Measurements from ENCODE around the gene SNRPD3.
A peak's percentile ranks its signal among the peaks of the same experiment; 100 is the strongest.
"Not testable (repeated sequence)": the region's sequence is repeated elsewhere in the genome, so short reads cannot be mapped to it uniquely, and the experiment has no call there.

SNRPD3 gene

GRCh38 chr22:24555165-24556039 lies at the start of gene SNRPD3:
SNRPD3 (plus strand) TSS chr22:24555999; CDS start chr22:24557675, 1,676 bp downstream.
- DNase-seq, result peak; percentile 99

- DNase-seq, result peak; percentile 47
Observed at GRCh38 chr22:24506802-24507438, 48.9 kb upstream of the SNRPD3 start.

GRCh38 chr22:24507716-24508115 lies 48.1 kb upstream of the SNRPD3 start:
- no peak for DNase-seq

GRCh38 chr22:24510637-24511625 lies 44.9 kb upstream of the SNRPD3 start:
- DNase-seq, result peak; percentile 69

GRCh38 chr22:24512043-24512442 lies 43.8 kb upstream of the SNRPD3 start:
- no peak for DNase-seq

GRCh38 chr22:24513378-24514240 lies 42.2 kb upstream of the SNRPD3 start:
- no peak for DNase-seq

GRCh38 chr22:24514241-24515026 lies 41.4 kb upstream of the SNRPD3 start:
- DNase-seq, result no peak

- no peak for DNase-seq
Observed at GRCh38 chr22:24515027-24515338, 40.8 kb upstream of the SNRPD3 start.

GRCh38 chr22:24516301-24516737 lies 39.5 kb upstream of the SNRPD3 start:
- DNase-seq, result peak; percentile 88

GRCh38 chr22:24517446-24517845 lies 38.4 kb upstream of the SNRPD3 start:
- no peak for DNase-seq

GRCh38 chr22:24518228-24518627 lies 37.6 kb upstream of the SNRPD3 start:
- DNase-seq, result no peak

GRCh38 chr22:24518771-24519485 lies 36.9 kb upstream of the SNRPD3 start:
- DNase-seq, result no peak

GRCh38 chr22:24519496-24519895 lies 36.3 kb upstream of the SNRPD3 start:
- no peak for DNase-seq

- peak; percentile 58 for DNase-seq
Observed at GRCh38 chr22:24521791-24522245, 34.0 kb upstream of the SNRPD3 start.

GRCh38 chr22:24523873-24524272 lies 31.9 kb upstream of the SNRPD3 start:
- peak; percentile 44 for DNase-seq

- peak; percentile 49 for DNase-seq
Observed at GRCh38 chr22:24525416-24526037, 30.3 kb upstream of the SNRPD3 start.

- no peak for DNase-seq
Observed at GRCh38 chr22:24526191-24526590, 29.6 kb upstream of the SNRPD3 start.

GRCh38 chr22:24529898-24530297 lies 25.9 kb upstream of the SNRPD3 start:
- no peak for DNase-seq

- not testable (repeated sequence) for DNase-seq
Observed at GRCh38 chr22:24530968-24531367, 24.8 kb upstream of the SNRPD3 start.

- no peak for DNase-seq
Observed at GRCh38 chr22:24532075-24532474, 23.7 kb upstream of the SNRPD3 start.
